ENCODE results near the gene VRK3.

VRK3 gene

GRCh38 chr19:49981603-49982593 is 43.3 kb downstream of the VRK3 start:
- TF ChIP-seq CTCF (IDR thresholded peaks at IDR 0.05; ENCODE audit: insufficient read depth, missing control alignments): no peak
- DNase-seq (ENCODE audit: insufficient read length, low spot score) (no peak), FAIRE-seq (no peak)

- TF ChIP-seq CTCF (IDR thresholded peaks at IDR 0.05; ENCODE audit: insufficient read depth, missing control alignments): no peak
- FAIRE-seq (no peak), DNase-seq (ENCODE audit: insufficient read length, low spot score) (no peak)
These were observed 46.8 kb downstream of the VRK3 start for GRCh38 chr19:49978324-49978723.

GRCh38 chr19:49977881-49978280 is 47.3 kb downstream of the VRK3 start:
- FAIRE-seq: no peak
- TF ChIP-seq CTCF (IDR thresholded peaks at IDR 0.05; ENCODE audit: insufficient read depth, missing control alignments): no peak

GRCh38 chr19:49977076-49977475 is 48.1 kb downstream of the VRK3 start:
- DNase-seq (ENCODE audit: insufficient read length, low spot score) (no peak), FAIRE-seq (no peak)
- no peak for TF ChIP-seq CTCF (IDR thresholded peaks at IDR 0.05; ENCODE audit: insufficient read depth, missing control alignments)

More at GRCh38 chr19:49977881-49978280, 47.3 kb downstream of the VRK3 start:
- no peak for DNase-seq (ENCODE audit: insufficient read length, low spot score)

- TF ChIP-seq CTCF (IDR thresholded peaks at IDR 0.05; ENCODE audit: insufficient read depth, missing control alignments): no peak
- DNase-seq (ENCODE audit: insufficient read length, low spot score) (no peak), FAIRE-seq (no peak)
These were observed 48.7 kb downstream of the VRK3 start for GRCh38 chr19:49976496-49976895.

- no peak for FAIRE-seq
- TF ChIP-seq CTCF (IDR thresholded peaks at IDR 0.05; ENCODE audit: insufficient read depth, missing control alignments): no peak
These were observed 50.1 kb downstream of the VRK3 start for GRCh38 chr19:49975051-49975450.

GRCh38 chr19:49973987-49974386 is 51.2 kb downstream of the VRK3 start:
- FAIRE-seq: no peak
- no peak for TF ChIP-seq CTCF (IDR thresholded peaks at IDR 0.05; ENCODE audit: insufficient read depth, missing control alignments)

More at GRCh38 chr19:49975051-49975450, 50.1 kb downstream of the VRK3 start:
- DNase-seq (ENCODE audit: insufficient read length, low spot score): no peak

More at GRCh38 chr19:49973987-49974386, 51.2 kb downstream of the VRK3 start:
- DNase-seq (ENCODE audit: insufficient read length, low spot score): no peak
